Stimulated activated CD4-positive, alpha-beta T cell treated with anti-CD3 and anti-CD28 coated beads, Interleukin-4, amount 100 ng/mL, for 4 hours (primary cell): ENCODE results near the gene DNAJB12.

Source experiments
- DNase-seq, 2 experiments: peaks; one replicate each; pipeline ENCODE4 v3.0.0-alpha.2; 2020

DNAJB12 gene

DNA sequence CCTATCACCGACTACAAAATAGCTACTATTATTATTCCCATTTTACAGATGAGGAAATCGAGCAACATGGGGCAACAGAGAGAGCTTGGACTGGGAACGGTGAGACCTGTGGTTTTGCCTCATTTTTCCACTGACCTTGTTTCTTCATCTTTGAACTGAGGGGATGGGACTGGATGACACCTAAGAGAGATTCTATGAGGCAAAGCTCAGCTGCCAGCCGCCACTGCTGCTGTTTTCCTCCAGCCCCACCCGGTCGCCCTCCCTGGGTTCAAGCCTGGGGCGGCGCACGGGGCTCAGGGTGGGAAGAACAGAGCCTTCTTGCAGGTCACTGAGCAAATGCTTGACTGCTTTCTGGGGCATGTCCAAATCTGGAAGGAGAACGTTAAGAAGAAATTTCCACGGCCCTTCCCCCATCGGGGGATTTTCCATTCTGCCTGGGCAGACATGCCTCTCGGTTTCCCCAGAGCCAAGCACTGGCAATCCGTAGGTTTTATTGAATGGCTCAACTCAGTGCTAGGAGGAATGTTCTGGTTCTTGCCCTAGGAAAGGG is 68.7 kb downstream of the DNAJB12 start:
- no peak for DNase-seq

DNA sequence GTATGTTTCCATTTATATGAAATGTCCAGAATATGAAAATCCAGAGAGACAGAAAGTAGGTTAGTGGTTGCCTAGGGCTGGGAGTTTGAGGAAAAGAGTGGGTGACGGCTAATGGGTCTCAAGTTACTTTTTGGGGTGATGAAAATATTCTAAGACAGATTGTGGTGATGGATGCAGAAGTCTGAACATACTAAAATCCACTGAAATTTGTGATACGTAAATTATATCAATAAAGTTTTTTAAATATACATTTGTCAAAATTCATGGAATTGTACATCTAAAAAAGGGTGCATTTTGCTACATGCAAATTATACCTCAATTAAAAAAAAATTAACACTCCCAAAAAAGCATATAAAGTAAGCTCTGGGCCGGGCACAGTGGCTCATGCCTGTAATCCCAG is 71.6 kb downstream of the DNAJB12 start:
- DNase-seq: no peak
